GF-D8 (cell line): ENCODE data around the gene HAUS7.

Experiments
- DNase-seq: peaks from one replicate; lab custom pipeline; 2025; lab: John Stamatoyannopoulos, UW

HAUS7 gene

GRCh38 chrX:153454901-153455550, 15.3 kb downstream of the HAUS7 start:
- DNase-seq, result no peak

GRCh38 chrX:153450949-153451277, 19.5 kb downstream of the HAUS7 start:
- no peak for DNase-seq

- no peak for DNase-seq
Observed at GRCh38 chrX:153450114-153450948, 20.0 kb downstream of the HAUS7 start.

- no peak for DNase-seq
Observed at GRCh38 chrX:153449368-153450113, 20.8 kb downstream of the HAUS7 start.

GRCh38 chrX:153448556-153449367, 21.6 kb downstream of the HAUS7 start:
- no peak for DNase-seq

- DNase-seq, result no peak
Observed at GRCh38 chrX:153447581-153447960, 22.8 kb downstream of the HAUS7 start.

GRCh38 chrX:153446950-153447580, 23.3 kb downstream of the HAUS7 start:
- no peak for DNase-seq

GRCh38 chrX:153446636-153446936, 23.8 kb downstream of the HAUS7 start:
- DNase-seq, result no peak

- no peak for DNase-seq
Observed at GRCh38 chrX:153445856-153446635, 24.3 kb downstream of the HAUS7 start, which contains the start of gene TREX2. TREX2 (minus strand) TSS chrX:153446056; CDS start chrX:153445430, 626 bp downstream.

GRCh38 chrX:153445106-153445855, 25.1 kb downstream of the HAUS7 start:
- no peak for DNase-seq

- no peak for DNase-seq
Observed at GRCh38 chrX:153444333-153445011, 25.9 kb downstream of the HAUS7 start.

- no peak for DNase-seq
Observed at GRCh38 chrX:153443476-153444332, 26.7 kb downstream of the HAUS7 start.

GRCh38 chrX:153442463-153442862, 27.9 kb downstream of the HAUS7 start:
- no peak for DNase-seq

- no peak for DNase-seq
Observed at GRCh38 chrX:153441981-153442380, 28.4 kb downstream of the HAUS7 start.

- DNase-seq, result no peak
Observed at GRCh38 chrX:153441296-153441695, 29.1 kb downstream of the HAUS7 start.

GRCh38 chrX:153440556-153441135, 29.7 kb downstream of the HAUS7 start:
- DNase-seq, result no peak

- no peak for DNase-seq
Observed at GRCh38 chrX:153439977-153440376, 30.4 kb downstream of the HAUS7 start.

- DNase-seq, result no peak
Observed at GRCh38 chrX:153438532-153438931, 31.8 kb downstream of the HAUS7 start.
